KG1 (cell line): Measurements from ENCODE around the gene DNAL1.
A peak's percentile ranks its signal among the peaks of the same experiment; 100 is the strongest.

Experiments used
- DNase-seq: peaks from one replicate; lab custom pipeline; 2025; lab: John Stamatoyannopoulos, UW

The DNAL1 gene

DNA sequence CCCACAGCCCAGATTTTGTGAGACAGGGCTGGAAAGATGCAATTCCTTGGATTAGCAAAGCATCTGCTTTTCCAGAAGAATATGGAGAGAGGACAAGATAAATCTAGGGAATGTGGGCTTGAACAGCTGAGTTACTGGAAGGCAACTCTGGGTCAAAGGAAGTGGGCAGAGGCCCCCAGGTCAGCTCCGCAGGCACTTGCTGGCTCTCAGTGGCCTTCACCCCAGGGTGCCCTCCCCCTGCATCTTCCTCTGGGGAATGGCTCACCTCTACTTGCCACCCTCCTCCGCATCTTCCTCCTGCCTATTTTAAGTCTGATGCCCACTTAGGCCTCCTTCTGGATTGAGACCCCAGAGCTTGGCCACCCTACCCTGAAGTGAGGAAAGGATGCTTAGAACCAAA is 79.9 kb downstream of the DNAL1 start:
- no peak for DNase-seq

DNA sequence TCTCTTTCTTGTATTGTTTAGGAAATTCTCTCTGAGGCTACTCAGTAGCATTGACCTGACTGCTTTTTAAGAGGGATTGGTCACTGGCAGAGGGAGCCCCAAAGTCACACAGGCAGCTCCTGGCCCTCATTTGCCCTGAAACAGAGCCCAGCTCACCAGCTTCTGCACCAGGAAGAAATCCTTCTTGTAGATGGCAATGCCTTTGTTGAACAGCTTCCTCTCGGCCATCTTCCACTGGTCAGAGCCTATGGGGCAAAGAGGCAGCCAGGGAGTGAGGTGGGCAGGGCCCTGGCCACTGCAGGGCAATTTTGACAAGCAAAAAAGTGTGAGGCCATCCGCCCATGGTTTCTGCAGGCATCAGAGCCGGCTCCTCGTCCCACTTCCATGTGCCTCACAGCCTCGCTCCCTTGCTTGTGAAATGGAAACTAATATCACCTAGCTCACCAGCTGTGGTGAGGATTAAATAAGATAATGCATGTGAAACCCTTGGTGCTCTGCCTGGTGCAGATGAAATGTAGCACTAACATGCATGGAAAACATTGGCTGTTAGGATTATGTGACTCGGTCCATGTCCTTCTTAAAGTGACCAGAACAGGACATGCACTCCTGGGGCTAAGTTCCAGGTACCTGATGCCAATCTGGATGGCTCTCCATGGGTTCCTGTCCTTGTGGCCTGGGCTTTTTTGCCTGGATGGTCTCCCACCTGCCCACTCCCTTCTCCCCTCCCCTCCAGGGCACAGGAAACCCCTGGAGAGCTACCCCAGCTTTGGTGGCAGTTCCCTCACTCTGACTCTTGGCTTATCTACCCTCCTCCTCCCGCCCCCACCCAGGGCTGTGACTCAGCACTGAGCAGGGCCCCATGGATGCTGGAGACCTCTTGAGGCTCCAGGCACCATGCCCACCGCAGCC is 80.6 kb downstream of the DNAL1 start:
- no peak for DNase-seq

DNA sequence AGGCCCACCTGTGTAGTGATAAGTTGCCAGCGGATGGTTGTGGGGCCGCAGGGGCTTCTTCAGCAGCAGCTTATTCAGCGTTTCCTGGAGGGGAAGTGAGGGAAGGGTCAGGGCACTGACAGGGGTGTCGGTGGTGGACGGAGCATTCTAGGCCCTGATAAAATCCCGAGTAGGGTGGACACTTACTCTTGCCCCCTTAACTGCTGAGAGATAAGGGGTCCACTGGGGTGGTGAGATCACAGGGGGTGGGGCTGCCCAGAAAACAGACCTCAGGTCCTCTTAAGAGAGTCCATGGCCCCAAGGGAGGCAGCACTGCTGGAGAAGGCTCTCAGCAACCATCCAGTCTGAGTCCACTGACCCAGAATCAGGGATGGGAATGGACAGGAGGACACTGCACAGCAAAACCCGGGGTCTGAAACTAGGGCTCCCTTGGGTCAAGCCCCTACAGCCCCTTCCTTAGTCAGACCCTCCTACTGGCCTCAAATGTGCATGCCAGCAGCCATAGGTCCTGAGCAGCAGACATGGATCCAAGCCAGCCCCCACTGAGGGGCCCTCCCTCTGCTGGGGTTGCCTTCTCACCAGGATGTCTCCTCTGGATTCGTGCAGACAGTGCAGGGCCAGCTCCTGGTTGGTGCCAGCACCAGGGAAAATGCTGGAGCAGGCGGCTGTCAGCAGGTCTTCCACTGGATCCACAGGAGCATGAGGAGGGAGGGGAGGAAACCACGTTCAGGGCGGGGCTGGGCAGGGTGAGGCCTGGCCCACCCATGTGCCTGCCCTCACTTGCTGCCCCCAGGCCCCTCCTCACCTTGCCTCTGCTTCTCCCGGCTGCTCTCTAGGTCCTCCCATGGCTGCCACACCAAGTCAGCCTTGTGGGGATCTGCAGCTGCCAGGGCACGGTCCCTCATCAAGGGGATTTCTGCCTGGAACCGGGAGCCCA is 81.5 kb downstream of the DNAL1 start:
- no peak for DNase-seq

DNA sequence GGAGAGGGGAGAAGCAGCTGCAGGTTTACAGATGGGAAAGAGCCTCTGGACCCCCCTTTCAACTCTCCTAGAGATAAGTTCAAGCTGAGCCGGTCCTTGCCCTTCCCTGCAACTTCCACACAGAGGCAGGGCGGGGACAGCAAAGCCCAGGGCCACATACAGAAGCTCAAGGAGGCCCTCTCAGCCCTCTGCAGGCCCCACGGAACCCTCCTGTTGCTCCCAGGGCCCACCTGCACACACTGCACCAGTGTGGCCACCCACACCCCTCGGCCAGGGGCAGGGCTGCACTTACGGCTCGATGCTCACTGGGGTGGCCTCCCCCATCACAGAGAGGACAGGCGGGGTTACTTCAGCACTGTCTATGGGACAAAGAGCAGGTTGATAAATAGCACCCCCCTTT is 82.4 kb downstream of the DNAL1 start:
- DNase-seq, result no peak

DNA sequence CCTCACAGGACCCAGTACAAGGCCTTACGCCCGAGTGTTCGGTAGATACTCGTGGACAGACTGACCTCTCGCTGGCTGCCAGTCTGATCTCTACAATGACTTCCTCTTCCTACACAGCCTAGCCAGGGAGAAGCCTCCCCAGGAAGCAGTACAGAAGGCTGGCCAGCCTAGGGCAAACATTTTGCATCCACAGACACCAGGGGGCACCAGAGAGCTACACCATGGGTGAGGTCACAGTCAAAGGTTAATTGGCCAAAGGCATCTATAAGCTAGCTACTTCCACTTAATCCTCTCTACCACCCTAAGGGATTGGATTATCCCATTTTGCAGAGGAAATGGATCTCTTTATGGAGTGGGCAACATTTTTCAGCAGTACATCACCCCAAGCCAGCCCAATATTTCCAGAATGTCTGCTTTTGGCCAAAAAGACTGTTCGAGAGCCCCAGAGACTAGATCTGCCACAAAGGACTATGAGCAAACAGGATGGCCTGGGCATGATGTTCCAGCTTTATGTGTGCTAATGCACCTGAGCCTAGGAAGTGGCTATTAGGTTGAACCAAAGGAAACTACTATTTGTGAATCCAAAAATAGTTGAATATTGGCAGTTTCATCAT is 84.0 kb downstream of the DNAL1 start:
- peak; percentile 81 for DNase-seq

DNA sequence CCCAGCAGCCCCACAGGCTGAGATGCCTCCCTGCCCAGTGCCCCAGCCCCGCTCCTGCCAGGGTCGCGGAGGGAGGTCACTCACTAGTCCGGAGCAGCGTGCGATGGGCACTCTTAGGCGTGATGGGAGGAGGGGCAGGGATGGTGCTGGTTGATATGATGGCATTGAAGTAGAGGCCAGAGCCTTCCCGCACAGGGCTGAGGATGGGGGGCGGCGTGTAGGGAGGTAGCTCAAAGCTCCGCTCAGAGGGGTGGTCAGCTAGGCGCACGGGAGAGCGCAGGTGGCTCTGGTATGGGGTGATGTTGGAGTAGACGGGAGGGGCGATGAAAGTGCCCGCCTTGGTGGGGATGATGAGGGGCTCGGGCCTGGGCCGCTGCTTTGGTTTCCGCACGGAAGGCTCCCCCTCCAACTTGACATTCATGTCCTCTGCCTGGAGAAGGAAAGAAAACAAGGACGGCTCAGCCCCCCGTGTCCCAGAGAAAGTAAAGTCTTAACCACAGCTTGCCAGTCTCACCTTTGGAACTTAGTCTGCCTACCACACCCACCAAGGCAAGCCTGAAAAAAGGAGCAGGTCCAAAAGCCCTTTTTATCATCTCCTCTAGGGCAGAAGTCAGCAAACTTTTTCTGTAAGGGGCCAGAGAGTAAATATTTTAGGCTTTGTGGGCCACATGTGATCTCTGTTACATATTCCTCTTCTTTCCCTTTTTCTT is 84.9 kb downstream of the DNAL1 start:
- no peak for DNase-seq

DNA sequence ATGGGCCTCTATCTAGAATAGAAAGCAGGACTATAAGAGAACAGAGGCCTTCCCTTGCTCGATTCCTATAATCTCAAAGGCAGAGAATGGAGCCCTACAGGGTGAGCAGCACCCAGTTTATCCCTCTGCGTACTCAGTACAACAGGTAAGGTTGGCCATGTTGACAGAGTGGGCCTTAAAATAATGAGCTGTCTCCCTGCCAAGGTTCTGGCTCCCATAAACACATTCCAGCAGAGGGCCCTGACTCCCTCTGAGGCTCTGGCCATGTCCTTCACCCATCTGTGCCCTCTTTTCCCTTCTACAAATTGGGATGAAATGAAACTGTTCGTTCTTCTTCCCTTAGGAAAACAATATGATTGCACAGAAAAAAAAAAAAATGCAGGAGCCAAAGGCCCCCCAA is 86.3 kb downstream of the DNAL1 start:
- DNase-seq, result no peak

DNA sequence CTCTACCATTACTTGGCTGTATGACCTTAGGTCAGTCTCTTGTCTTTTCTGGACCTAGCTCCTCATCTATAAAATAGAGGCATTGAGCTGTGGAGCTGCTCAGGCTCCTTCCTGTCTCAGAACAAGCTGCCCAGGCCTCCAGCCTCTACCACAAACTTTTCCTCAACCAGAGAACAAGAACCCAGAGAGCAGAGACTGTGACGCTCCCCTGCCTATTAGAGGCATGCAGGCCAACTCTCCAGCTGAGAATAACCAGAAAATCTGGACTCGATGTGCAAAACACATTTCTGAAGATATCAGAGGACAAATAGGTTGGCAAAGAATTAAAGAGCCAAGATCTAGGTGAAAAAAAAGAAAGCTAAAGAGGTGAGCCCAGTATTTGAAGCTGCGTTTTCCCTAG is 87.2 kb downstream of the DNAL1 start:
- no peak for DNase-seq

DNA sequence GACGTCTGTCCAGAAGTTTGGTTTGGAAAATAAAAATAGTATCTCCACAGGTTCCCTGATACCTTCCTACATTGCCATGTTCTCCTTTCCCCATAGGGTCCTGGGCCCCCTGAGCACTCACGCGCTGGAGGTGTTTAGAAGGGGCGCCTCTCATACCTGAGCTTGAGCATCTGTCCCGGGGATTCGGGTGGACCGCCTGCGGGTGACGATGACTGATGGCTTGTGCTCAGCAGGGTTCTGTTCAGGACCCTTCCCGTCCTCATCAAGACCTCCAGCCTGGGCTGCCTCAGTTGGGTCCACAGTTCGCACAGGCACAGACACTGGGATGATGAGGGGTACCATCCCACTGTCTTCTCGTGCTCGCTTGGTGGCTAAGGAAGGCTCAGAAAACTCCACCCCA is 92.1 kb downstream of the DNAL1 start:
- DNase-seq, result no peak

DNA sequence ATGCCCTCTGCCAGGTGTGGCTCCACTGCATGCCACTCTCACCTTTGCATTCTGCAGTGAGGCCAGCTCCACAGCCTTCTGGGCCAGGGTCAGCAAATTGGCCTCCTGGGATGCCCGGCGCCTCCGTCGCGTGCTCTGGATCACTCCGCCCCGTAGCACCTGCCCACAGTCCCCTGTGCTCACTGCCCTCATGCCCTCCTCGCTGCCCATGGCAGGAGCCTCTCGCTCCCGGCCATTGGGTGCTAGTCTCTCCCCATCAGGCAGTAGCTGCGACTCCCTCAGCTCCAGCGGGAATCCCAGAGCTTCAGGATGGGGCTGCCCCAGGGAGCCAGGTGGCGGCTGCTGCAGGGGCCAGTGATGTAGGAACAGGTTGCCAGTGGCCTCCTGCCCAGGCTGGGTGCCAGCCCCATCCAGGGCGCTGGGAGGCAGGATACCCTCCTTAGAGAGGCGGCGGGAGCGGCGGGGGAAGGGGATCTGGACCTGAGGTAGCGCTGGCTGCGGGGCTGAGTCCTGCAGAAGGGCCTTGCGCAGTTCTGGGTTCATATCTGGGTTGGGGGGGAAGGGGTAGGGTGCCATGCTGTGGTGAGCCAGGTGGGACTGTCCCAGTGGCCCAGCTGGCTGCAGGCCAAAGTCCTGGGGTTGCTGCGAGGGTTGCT is 93.9 kb downstream of the DNAL1 start:
- no peak for DNase-seq

DNA sequence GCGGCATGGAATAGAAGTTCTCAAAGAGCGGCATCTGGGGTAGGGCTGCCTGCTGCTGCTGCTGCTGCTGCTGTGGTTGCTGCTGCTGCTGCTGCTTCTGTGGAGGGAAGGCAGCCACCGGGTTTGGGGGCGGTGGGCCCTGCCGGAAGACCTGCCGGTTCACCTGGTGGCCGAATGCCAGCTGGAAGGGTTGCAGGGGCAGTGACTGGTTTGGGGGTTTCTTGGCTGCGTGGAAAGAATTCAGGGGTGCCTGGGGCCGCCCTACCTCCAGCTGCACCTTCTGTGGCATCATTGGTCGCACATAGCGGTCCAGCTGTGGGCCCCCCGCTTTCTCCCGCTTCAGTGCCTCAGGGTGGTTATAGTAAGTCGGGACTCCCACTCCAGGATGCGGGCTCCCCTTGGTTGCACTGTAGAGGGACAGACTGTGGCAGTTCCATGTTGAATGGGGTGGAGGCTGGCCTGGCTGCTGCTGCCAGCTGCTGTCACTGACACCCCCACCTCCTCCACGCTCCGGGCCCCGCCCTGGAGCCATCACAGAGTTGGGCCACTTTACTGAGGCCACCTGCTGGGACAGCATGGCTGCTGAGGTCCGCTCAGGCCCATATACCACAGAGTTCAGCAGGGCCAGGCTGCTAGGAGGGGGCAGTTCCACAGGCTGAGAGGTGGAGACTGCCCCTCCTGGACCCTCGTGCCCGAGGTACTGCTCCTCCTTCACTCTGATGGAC is 94.5 kb downstream of the DNAL1 start:
- no peak for DNase-seq

DNA sequence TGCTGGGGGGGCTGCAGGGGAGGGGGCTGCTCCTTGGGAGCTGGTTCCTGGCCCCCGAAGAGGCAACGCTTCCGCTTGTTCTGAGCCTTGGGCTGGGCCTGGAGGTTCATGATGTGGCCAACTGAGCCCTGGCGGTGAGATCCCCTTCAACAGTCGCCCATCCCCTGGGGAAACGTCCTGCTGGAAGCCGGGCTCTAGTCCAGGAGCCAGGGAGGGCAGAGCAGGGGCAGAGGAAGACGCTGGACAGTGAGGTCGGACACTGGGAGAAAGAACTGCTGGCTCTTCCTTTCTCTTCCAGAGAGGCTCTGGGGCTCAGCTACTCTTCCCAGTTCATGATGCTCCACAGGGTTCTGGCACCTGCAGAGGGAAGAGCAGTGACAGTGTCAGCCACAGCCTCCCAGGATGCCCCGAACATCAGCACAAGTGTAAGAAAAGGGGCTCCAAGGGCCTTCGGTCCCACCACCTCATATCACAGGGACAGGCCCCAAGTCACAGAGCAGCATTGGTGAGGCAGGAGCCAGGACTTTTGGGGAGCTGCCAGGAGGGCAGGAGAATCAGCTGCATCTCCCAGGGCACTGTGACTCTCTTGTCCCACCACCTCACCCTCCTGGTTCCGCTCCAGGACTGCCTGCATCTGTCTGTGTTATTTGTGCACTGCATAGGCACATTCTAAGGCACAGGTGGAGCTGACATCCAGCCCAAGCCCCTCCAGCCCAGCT is 95.3 kb downstream of the DNAL1 start:
- no peak for DNase-seq

DNA sequence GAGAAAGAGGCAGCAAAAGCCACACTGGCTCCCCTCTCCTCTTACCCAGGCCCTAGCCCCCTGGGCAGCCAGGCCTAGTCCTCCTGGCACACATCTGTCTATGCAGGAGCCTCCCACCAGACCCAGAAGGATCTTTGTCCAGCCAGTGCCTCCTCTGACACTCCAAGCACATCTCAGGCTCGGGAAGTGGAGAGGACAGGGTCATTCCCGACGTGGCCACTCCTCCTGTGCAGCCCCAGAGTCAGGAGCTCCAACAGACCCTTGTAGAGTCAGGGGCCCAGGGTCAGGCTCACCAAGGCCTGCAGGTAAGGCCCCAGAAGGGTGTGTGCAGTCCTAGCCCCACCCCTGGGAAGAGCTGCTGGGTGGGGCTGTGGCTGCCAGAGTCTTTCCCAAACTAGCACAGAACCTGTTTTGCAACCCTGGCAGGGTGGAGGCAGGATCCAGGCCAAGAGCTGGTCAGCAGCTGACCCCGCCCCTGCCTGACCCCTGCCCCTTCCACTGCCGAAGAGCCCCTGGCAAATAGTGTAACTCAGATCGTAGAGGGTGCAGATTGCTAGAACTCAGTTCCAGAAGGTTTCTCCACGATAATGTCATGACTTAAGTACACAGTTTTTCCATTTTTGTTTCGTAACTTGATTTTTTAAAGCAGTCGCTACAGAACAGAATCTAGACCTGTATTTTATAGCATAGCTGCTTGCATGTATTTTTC is 96.0 kb downstream of the DNAL1 start:
- DNase-seq, result no peak

DNA sequence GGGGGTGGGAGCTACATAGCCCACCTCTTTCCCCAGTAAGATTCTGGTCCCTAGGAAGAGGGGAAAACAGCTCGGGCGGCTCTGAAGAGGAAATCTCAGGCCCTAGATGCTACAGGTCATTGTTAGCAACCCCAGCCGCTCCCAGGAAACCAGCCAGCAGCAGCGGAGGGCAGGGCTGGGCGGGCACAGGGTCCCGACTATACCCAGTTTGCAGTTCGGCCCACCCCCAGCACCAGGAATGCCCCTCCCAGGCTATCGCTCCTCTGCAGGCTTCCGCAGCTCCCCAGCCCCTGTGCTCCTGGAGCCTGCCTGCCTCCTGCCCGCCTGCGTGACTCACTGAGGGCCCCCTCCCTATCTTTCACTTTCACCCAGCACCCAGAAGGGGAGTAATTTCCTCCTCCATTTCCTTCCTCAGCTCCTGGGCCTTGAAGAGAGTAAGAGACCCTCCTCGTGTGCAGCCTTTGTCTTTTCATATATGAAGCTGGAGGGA is 96.6 kb downstream of the DNAL1 start:
- peak; percentile 93 for DNase-seq

DNA sequence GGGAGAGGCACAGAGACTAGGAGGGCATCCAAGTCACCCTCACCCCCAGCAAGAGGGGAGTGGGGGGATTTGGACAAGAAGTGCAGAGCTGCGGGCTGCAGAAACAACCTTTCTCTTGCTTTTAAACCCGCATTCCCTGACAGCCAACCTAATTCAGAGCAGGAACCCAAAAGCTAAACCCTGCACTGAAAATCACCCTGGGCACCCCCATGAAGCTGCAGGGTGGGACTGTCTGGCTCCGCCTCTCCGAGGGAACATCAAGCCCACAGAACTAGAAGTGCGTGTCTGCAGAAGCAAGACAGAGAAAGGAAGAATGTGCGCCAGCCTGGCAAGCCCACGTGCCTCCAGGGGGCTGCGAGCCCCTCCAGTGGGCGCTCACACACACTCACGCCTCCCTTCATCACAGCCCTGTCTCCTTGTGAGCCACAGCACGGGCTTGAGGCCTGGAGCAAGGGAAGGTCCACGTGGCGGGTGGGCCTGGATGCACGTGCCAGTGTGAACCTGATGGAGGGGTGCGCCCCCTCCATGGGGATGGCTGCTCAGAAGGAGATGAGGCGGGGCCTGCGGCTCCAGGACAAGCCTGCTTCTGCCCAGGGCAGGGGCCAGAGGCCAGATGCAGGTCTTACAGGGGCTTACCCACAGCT is 97.2 kb downstream of the DNAL1 start:
- DNase-seq, result peak; percentile 93

DNA sequence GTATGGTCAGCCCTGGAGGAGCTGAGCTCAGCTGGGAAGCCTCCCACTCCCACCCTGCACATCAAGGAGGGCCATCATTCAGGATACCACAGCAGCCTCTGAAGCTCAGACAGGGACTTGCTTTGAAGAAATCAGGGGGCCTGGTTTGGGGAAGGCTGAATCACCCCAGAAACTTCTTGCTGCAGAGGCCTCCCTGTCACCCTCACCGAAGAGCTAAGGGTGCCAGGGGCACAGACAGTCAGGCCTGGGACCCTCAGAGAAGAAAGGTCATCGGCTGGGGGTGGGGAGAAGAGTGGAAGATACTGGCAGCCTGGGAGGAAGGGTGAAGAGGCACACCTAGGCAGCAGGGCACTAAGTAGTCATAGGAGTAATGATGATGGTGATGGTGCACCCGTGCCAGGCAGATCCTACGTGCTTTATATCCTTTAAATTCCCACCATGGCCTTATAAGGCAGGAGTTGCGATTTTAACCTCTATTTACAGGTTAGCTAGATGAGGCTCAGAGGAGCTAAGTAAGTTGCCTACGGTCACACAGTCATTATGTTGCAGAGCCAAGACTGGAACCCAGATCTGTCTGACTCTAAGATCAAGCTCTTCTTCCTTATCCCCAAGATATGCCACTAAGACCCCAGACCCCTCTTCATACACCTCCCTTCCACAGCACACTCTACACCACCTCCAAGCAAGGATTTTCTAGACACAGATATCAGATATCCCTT is 97.9 kb downstream of the DNAL1 start:
- DNase-seq, result peak; percentile 48

DNA sequence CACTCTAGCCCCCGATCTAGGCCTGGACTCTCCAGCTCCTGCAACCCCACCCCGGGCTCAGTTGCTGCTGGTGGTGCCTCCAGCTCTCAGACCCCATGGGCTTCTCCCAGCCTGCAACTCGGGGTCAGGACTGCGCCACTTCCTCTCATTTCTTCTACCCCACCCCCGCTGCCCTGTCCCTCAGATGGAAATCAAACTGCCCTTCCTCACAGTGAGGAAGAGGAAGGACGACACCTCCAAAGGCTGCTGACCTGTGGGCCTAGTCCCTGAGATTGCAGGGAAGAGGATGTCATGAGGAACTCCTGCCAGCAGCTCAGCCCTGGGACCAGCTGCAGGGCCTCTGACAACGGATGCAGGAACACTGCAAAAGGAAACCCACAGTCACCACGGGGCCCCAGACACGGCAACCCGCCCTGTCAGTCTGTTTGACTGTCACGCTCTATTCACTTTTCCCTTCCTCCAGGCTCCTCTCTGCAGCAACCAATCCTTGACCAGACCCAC is 98.7 kb downstream of the DNAL1 start:
- DNase-seq, result peak; percentile 75
